Ascending aorta (tissue), 2 donors: ENCODE data around the gene TSPO. TPM values are rescaled to one million over a fixed set of nuclear protein-coding genes. Genes with fewer than 3 reads are reported as not detected.

ENCODE experiments used
- DNase-seq, 2 donors: peaks; one replicate each; pipeline ENCODE4 v3.0.0-alpha.2; 2019; ENCODE audit warnings: low spot score in 2 of 2
- H3K27ac ChIP-seq, 2 donors: fragments of 200-600 bp; sonication (generic); one replicate each; pipeline ENCODE4 v1.5.1; 2016 to 2017; ENCODE audit warnings: mild to moderate bottlenecking in 1 of 2
- H3K27me3 ChIP-seq: fragments of 200-600 bp; sonication (generic); one replicate; pipeline ENCODE4 v1.5.1; 2017
- H3K36me3 ChIP-seq, 2 donors: fragments of 200-600 bp; sonication (generic); one replicate each; pipeline ENCODE4 v1.5.1; 2016
- H3K4me1 ChIP-seq, 2 donors: fragments of 200-600 bp; sonication (generic); one replicate each; pipeline ENCODE4 v1.5.1; 2016 to 2017; ENCODE audit warnings: mild to moderate bottlenecking in 1 of 2
- H3K4me3 ChIP-seq, 2 donors: fragments of 200-600 bp; sonication (generic); one replicate each; pipeline ENCODE4 v1.5.1; 2016 to 2017; ENCODE audit warnings: mild to moderate bottlenecking in 1 of 2
- H3K9me3 ChIP-seq, 2 donors: fragments of 200-600 bp; sonication (generic); one replicate each; pipeline ENCODE4 v1.5.1; 2016
- intact Hi-C: fragments of 100-400 bp; cut with DNase I; formaldehyde crosslinking; loops from one replicate; pipeline ENCODE4 v1.15.1; 2023
- total RNA-seq: library from RNA; depleted of rRNA; stranded (reverse); fragments of >200 nt; gene quantifications from one replicate; pipeline ENCODE4 v1.1.0, GENCODE V29; 2016
- TF ChIP-seq, protein P1 (sequence below), 3 experiments: fragments of 200-600 bp in 2 of 3; fragments of 450-650 bp in 1 of 3; sonication (generic) in 2 of 3; IDR thresholded peaks; one replicate each; pipeline ENCODE4 v1.5.1; 2016 to 2019; ENCODE audit warnings: antibody characterized with exemption in 3 of 3, mild to moderate bottlenecking in 1 of 3, moderate library complexity in 1 of 3

TSPO gene
- total RNA-seq, 1 donor from 2014 or later: 961 TPM

DNA sequence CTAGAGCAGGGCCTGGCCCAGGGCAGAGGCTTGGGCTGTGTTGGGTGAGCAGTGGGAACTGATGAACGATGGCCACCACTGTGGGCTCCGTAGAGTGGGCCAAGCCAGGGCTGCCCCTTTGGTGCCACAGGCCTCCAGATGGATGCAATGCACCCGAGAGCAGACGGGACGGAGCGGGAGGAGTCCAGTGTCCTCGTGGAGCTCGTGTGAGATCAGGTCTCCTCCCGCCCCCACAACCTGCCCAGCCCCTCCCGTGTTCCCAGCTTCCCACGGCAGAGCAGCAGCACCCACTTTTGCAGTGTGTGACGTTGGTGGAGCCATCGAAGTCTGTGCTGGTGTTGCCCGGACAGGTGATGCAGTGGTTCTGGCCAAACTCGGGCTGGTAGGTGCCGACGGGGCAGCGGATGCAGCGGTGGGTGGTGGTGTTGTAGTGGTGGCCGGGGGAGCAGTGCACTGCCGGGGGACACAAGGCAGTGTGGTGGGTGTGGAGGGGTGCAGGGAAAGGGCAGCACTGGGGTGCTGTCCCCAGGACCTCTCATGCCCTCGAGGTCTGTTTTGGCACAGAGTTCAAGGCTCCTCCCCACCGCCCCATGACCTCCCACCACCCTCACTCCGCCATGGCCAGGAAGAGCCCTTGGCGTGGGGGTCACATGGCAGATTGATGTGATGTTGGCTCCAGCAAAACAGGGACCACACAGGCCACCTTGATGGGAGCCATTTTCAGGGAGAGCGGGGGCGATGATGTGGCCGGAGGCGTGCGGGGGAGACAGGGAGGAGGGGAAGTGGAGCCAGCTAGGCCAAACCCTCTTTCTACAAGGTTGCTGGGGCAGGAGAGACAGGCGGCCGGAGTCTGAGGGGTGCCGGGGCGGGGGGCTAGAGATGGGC lies 59.5 kb downstream of the TSPO start:
- Histone ChIP-seq H3K27ac (no peak overlapping the region), H3K9me3 (no peaks in the 10 kb centered on the region), H3K4me3 (no peak overlapping the region), H3K36me3 (no peaks in the 10 kb centered on the region), H3K27me3 (no peaks in the 10 kb centered on the region), H3K4me1 (no peaks in the 10 kb centered on the region)
- DNase-seq: no peak
- TF ChIP-seq, protein P1, sequence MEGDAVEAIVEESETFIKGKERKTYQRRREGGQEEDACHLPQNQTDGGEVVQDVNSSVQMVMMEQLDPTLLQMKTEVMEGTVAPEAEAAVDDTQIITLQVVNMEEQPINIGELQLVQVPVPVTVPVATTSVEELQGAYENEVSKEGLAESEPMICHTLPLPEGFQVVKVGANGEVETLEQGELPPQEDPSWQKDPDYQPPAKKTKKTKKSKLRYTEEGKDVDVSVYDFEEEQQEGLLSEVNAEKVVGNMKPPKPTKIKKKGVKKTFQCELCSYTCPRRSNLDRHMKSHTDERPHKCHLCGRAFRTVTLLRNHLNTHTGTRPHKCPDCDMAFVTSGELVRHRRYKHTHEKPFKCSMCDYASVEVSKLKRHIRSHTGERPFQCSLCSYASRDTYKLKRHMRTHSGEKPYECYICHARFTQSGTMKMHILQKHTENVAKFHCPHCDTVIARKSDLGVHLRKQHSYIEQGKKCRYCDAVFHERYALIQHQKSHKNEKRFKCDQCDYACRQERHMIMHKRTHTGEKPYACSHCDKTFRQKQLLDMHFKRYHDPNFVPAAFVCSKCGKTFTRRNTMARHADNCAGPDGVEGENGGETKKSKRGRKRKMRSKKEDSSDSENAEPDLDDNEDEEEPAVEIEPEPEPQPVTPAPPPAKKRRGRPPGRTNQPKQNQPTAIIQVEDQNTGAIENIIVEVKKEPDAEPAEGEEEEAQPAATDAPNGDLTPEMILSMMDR (IDR thresholded peaks at IDR 0.05): no peak
- intact Hi-C loops: no loop called here

DNA sequence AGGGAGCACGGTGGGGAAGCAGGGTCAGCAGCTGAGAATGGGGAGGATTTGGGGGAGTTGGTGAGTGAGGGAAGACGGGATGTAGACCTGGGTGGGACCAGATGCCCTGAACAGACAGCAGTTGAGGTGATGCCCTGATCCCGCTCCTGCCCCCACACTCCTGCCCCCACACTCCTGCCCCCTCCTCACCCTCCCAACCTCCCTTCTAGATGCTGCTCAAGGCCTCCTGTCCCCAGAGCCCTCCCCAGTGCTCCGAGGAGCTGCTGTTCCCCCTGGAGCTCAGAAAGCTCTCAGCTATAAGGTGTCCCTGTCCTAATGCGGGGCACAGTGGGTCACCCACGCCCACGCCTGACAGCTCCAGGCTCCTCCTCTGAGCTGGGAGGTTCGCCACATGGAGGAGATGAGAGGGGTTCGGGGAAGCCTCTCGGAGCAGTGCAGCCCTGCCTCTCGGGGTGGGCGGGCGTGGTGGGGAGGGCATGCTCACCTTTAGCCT lies 60.6 kb downstream of the TSPO start:
- Histone ChIP-seq H3K36me3 (no peaks in the 10 kb centered on the region), H3K27ac (no peak overlapping the region), H3K9me3 (no peaks in the 10 kb centered on the region), H3K4me3 (no peak overlapping the region), H3K27me3 (no peaks in the 10 kb centered on the region), H3K4me1 (no peaks in the 10 kb centered on the region)
- intact Hi-C loops: no loop called here
- DNase-seq: no peak
- TF ChIP-seq, protein P1 (IDR thresholded peaks at IDR 0.05): no peak

GRCh38 chr22:43212434-43212952 lies 61.1 kb downstream of the TSPO start:
- no peaks in the 10 kb centered on the region for H3K9me3 ChIP-seq
- TF ChIP-seq, protein P1 (IDR thresholded peaks at IDR 0.05): no peak
- H3K4me3 ChIP-seq: no peak overlapping the region
- DNase-seq: no peak
- H3K36me3 ChIP-seq: no peaks in the 10 kb centered on the region
- H3K4me1 ChIP-seq: no peaks in the 10 kb centered on the region
- no peak overlapping the region for H3K27ac ChIP-seq
- no peaks in the 10 kb centered on the region for H3K27me3 ChIP-seq
- intact Hi-C loops: no loop called here

Other genes starting within 250 kb of the TSPO start
- gene PACSIN2, start 136.4 kb upstream of the TSPO start, total RNA-seq: 95.5 TPM
- 0.21 TPM for gene TTLL1, start 62.2 kb upstream of the TSPO start, total RNA-seq
- not detected for gene BIK, start 40.8 kb upstream of the TSPO start, total RNA-seq
- gene MCAT, start 8.2 kb upstream of the TSPO start, total RNA-seq: 4.6 TPM
- 10.6 TPM for gene TTLL12, start 35.6 kb downstream of the TSPO start, total RNA-seq
- gene SCUBE1, start 191.8 kb downstream of the TSPO start, total RNA-seq: 2.9 TPM